ENCODE measurements around the gene FHAD1. TPM values are rescaled to one million over a fixed set of nuclear protein-coding genes. Genes with fewer than 3 reads are reported as not detected.
"Not testable (repeated sequence)": the region's sequence is repeated elsewhere in the genome, so short reads cannot be mapped to it uniquely, and the experiment has no call there.

The FHAD1 gene
- total RNA-seq, 2 experiments from 2014 or later: 0.34 to 0.64 TPM

DNA sequence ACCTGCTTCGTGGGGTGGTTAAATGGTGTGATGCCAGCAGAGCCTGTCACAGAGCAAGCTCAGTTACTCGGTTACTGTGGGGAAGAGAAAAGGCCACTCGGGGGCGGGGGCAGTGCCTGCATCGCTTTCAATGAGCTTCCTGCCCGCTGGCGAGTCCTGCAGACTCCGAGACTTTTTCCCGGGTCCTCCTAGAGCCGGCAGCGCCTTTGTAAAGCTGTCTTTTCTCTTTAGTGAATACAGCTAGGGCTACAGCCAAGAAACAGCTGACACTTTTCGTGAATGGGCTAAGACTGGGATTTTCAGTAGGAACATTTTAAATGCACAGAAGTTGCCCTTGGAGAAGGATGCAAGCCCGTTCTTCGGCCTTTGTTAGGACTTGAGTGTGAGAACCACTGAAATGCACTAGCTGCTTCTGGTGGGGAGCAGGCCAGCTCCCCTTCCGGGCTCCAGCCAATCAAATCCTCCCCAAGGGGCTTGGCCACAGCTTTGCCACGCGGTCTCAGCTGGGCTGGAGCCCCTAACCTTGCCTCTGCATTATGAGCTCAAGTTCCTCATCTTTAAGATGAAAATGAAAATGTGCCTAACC is 139.2 kb downstream of the FHAD1 start:
- POLR2A ChIA-PET: interaction anchor here (0.6 to 1.1 kb wide), 2 partner anchors 26 to 107 kb away, joined by 3 read pairs; no protein-coding TSS in a partner anchor
- H3K27ac Mint-ChIP-seq: no peak overlapping the region
- H3K4me1 Mint-ChIP-seq: peaks cover 4% of the 10 kb centered on the region
- no peaks in the 10 kb centered on the region for H3K36me3 Mint-ChIP-seq
- H3K27me3 Mint-ChIP-seq: peaks cover 40% of the 10 kb centered on the region
- H3K4me3 Mint-ChIP-seq: no peak overlapping the region
- ATAC-seq (ENCODE audit: low read depth) (peak; percentile 40), DNase-seq (no peak)
- H3K9me3 Mint-ChIP-seq: no peaks in the 10 kb centered on the region

DNA sequence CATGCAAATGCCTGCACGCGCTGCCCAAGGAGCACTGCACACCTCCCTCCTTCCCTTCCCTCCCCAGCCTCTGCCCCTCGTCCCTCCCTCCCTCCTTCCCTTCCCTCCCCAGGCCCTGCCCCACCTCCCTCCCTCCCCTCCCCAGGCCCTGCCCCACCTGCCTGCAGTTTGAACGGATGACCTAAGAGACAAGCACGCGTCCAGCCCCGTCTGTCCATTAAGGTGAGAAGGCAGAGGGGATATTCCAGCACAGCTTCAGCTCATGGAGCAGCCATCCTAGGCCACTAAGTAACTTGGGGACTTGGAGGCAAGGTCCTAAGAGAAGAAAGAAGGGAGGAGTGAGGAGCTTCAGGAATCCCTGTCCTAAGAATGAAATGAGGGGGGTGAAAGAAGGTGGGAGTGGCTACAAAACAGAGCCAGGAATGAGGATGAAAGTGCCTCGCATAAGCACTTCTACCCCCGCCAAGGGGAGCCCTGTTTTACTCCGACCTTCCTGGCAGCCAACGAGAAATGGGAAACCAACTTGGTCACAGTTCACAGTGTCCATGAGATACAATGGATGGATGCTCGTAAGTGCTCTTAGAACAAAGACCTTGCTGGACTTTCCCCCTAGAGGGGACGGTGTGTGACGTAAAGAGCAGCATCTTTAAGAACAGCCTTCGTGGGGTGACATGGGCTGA is 141.3 kb downstream of the FHAD1 start:
- no peak for DNase-seq
- H3K27me3 Mint-ChIP-seq: peaks cover 35% of the 10 kb centered on the region
- H3K27ac Mint-ChIP-seq: no peak overlapping the region
- no peak for ATAC-seq (ENCODE audit: low read depth)
- POLR2A ChIA-PET: no interaction called here
- H3K36me3 Mint-ChIP-seq: no peaks in the 10 kb centered on the region
- H3K9me3 Mint-ChIP-seq: no peaks in the 10 kb centered on the region
- H3K4me1 Mint-ChIP-seq: peaks cover 4% of the 10 kb centered on the region
- H3K4me3 Mint-ChIP-seq: no peak overlapping the region

DNA sequence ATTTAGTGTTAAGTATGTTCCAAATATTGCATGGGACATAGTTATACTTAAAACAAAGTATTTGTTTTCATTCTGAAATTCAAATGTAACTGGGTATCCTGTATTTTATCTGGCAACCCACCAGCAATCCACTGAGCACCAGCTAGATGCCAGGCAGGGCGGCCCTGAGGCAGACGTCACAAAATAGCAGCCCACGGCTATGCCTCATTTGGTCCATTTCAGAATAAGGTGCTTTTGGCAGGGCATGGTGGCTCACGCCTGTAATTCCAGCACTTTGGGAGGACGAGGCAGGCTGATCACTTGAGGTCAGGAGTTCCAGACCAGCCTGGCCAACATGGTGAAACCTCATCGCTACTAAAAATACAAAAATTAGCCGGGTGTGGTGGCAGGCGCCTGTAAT is 142.8 kb downstream of the FHAD1 start:
- H3K4me3 Mint-ChIP-seq; H3K27ac Mint-ChIP-seq; H3K36me3 Mint-ChIP-seq; ATAC-seq (ENCODE audit: low read depth); H3K4me1 Mint-ChIP-seq; DNase-seq; POLR2A ChIA-PET; H3K9me3 Mint-ChIP-seq: not testable (repeated sequence)
- H3K27me3 Mint-ChIP-seq: peaks cover 29% of the 10 kb centered on the region

DNA sequence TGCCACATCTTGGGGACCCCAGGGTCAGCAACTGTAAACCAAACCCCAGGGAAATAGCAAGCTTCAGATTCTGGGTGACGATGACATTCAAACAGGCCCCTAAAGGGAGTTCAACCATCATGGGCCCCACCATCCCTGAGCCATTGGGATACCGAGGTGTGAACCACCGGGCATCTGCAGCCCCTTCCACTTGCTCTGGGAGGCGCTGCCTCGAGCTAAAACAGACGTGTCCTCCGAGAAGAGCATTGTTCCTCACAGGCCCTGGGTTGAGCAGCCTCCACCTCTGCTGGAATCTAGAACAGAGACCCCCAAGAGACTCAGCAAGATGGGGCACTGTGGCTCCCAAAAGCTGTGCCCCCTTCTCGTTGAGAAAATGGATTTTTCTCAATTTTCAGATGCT is 143.6 kb downstream of the FHAD1 start:
- no peak overlapping the region for H3K27ac Mint-ChIP-seq
- peaks cover 21% of the 10 kb centered on the region for H3K27me3 Mint-ChIP-seq
- DNase-seq: no peak
- POLR2A ChIA-PET: no interaction called here
- ATAC-seq (ENCODE audit: low read depth): no peak
- no peak overlapping the region for H3K4me3 Mint-ChIP-seq
- no peaks in the 10 kb centered on the region for H3K9me3 Mint-ChIP-seq
- H3K4me1 Mint-ChIP-seq: peaks cover 3% of the 10 kb centered on the region
- H3K36me3 Mint-ChIP-seq: no peaks in the 10 kb centered on the region

DNA sequence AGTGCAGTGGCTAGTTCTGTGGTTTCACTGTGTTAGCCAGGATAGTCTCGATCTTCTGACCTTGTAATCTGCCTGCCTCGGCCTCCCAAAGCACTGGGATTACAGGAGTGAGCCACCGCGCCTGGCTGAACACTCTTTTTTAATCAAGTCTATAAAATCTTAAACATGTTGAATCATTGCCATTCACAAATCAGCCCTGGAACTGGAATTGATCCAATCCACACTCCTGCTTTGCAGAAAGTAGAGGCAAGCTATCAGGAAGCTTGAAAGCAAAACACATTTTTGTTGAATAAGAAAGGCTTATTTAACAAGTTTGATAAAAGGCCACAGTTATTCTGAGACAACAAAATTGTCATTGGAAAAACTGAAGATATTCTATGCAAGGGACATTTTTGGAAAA is 144.3 kb downstream of the FHAD1 start:
- Mint-ChIP-seq H3K4me3 (no peak overlapping the region), H3K9me3 (no peaks in the 10 kb centered on the region)

DNA sequence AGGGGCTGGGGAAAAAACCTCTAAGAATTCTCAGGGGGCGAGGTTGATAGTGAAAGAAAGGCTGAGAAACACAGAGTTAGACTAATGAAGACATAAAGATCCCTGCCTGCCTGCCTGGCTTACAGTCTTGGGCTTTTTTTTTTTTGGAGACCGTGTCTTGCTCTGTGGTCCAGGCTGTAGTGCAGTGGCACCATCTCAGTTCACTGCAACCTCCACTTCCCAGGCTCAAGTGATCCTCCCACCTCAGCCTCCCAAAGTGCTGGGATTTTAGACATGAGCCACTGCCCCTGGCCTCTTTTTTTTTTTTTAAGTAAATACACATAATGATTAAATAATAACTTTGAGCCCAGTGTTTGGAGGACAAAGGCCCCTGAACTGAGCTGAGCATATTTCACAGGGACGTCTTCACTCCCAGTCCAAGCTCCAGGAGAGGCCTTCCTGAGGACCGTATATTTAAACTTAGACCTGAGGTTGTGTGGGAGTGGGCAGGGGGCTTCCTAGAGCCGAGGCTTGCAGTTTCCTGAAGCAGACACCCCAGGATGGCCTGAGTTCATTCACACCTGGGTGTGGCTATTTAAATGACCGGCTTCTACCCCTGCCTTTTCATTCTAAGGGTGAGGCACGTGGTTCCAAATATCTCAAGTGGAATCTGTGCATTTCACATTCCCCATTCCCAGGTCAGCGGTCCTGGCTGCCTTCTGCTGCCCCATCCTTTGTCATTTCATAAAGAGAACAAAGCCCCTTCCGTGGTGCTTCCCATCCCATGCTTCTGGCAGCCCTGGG is 146.6 kb downstream of the FHAD1 start:
- ATAC-seq (ENCODE audit: low read depth): no peak
- no peak for DNase-seq
- POLR2A ChIA-PET: no interaction called here
- no peaks in the 10 kb centered on the region for H3K4me1 Mint-ChIP-seq
- no peak overlapping the region for H3K27ac Mint-ChIP-seq
- no peaks in the 10 kb centered on the region for H3K36me3 Mint-ChIP-seq
- no peak overlapping the region for H3K4me3 Mint-ChIP-seq
- H3K9me3 Mint-ChIP-seq: peaks cover 1% of the 10 kb centered on the region
- peaks cover 5% of the 10 kb centered on the region for H3K27me3 Mint-ChIP-seq

More for the DNA sequence above, 144.3 kb downstream of the FHAD1 start:
- H3K4me1 Mint-ChIP-seq: no peaks in the 10 kb centered on the region
- POLR2A ChIA-PET: no interaction called here
- H3K36me3 Mint-ChIP-seq: no peaks in the 10 kb centered on the region
- peaks cover 16% of the 10 kb centered on the region for H3K27me3 Mint-ChIP-seq
- ATAC-seq (ENCODE audit: low read depth): no peak
- no peak for DNase-seq
- no peak overlapping the region for H3K27ac Mint-ChIP-seq

DNA sequence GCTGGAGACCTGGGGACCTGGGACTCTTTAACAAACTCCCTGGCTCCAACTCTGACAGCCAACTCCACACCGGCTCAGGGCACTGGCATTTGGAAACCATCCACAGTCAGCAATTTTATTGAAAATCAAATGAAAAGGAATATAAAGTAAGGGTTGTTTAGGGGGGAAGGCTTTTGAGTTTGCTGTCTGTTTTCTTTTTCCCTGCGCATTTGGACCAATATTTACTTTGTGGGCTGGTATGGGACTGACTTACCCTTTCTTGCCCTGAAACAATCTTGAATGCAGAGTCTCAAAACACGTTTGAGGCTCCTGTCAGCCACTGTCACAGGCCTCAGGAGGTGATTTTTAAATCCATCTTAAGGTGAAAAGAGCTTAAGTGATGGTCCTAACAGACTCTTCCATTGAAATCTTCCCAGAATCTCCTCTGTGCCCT is 147.3 kb downstream of the FHAD1 start:
- DNase-seq (no peak), ATAC-seq (ENCODE audit: low read depth) (no peak)
- H3K27me3 Mint-ChIP-seq: peaks cover 3% of the 10 kb centered on the region
- H3K27ac Mint-ChIP-seq: no peak overlapping the region
- no peaks in the 10 kb centered on the region for H3K36me3 Mint-ChIP-seq
- H3K4me1 Mint-ChIP-seq: no peaks in the 10 kb centered on the region
- peaks cover 1% of the 10 kb centered on the region for H3K9me3 Mint-ChIP-seq
- H3K4me3 Mint-ChIP-seq: no peak overlapping the region
- POLR2A ChIA-PET: no interaction called here

DNA sequence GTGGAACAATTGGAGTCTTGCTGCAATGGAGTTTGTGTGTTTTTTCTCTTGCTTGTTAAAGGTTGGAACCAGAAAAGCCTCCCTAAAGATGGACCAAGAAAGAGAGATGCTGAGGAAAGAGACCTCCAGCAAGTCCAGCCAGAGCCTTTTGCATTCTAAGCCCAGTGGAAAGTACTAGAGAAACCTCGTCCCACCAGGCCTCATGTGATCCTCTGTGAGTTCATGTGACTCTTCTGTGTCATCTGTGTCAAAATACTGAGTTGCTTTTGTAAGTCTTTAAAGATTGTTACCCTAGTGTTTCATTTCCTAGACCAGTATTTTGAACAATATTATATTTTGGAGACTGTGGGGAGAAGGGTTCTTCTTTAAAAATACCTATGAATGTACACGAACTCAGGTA is 150.2 kb downstream of the FHAD1 start:
- ATAC-seq (ENCODE audit: low read depth) (no peak), DNase-seq (no peak)
- Mint-ChIP-seq H3K36me3 (peaks cover 3% of the 10 kb centered on the region), H3K4me3 (no peak overlapping the region), H3K4me1 (no peaks in the 10 kb centered on the region), H3K27me3 (peaks cover 2% of the 10 kb centered on the region), H3K27ac (no peak overlapping the region), H3K9me3 (peaks cover 1% of the 10 kb centered on the region)
- POLR2A ChIA-PET: interaction anchor here (0.7 kb wide), 1 partner anchor 154 kb away, joined by 3 read pairs; no protein-coding TSS in a partner anchor

DNA sequence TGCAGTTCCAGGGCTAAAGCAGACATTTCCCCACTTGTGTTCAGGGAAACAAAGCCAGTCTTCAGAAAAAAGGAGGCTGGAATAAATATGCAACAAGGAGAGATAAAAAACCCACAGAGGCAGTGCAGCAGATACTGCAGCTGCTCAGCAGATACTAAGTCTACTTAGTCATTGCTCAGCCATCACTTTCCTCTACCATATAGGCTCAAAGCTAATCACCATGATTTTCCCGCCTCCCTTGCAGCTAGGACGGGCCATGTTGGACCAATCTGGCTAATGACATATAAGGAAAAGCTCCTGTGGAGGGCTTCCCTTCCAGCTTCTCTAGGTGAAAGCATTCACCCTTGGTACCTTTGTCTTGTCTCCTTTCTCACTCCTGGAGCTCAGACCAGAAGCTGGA is 152.7 kb downstream of the FHAD1 start:
- ATAC-seq (ENCODE audit: low read depth) (no peak), DNase-seq (no peak)
- POLR2A ChIA-PET: no interaction called here
- H3K4me1 Mint-ChIP-seq: no peaks in the 10 kb centered on the region
- no peak overlapping the region for H3K27ac Mint-ChIP-seq
- H3K9me3 Mint-ChIP-seq: peaks cover 1% of the 10 kb centered on the region
- H3K27me3 Mint-ChIP-seq: peaks cover 7% of the 10 kb centered on the region
- no peak overlapping the region for H3K4me3 Mint-ChIP-seq
- peaks cover 3% of the 10 kb centered on the region for H3K36me3 Mint-ChIP-seq

DNA sequence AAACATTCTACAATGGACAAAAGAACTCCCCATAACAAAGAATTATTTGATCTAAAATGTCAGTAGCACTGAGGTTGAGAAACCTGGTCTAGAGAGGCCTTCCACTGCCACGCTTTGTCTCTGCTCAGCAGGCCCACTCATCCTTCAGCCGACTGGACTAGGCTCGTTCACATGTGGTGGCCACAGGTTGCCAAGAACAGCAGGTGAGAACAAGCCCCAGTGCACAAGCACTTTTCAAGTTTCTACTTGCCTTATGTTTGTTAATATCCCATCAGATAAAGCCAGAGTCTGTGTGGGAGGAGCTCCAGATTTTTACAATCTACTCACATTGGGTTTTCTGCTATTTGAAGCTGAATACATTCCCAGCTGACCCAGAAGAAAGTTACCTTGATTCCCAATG is 153.6 kb downstream of the FHAD1 start:
- no peak overlapping the region for H3K27ac Mint-ChIP-seq

DNA sequence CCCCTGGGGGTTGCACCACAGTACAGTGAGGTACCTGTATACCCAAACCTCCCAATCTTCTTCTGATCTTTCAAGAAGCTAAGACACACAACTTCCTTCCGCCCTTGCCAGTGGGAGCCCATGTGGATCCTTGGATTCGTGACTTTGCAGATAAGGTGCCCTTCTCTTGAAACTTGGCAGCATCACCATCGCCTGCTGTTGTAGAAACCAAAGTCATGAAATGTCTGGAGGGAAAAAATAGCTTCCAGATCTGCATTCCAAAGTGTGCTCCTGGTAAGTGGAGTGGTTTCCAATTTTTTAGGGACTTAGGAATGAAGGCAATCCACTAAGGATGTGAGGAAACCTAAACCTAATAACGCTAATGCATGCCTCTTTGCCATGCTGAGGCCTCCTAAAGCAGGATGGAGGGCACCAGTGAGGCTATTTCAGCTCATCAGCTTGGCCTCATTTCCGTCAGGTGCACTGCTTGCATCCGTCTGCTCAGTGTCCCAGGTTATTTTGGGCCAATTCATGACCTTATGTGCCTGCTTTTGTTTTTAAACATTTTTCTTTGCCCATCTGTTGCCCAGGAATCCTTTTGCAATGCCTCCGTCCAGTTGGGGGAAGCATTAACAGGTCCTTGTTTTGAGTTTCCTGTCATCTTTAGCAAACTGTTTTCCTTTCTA is 154.5 kb downstream of the FHAD1 start:
- Mint-ChIP-seq H3K36me3 (peaks cover 3% of the 10 kb centered on the region), H3K9me3 (peaks cover 1% of the 10 kb centered on the region), H3K4me3 (no peak overlapping the region), H3K4me1 (no peaks in the 10 kb centered on the region), H3K27me3 (peaks cover 7% of the 10 kb centered on the region), H3K27ac (no peak overlapping the region)
- no peak for ATAC-seq (ENCODE audit: low read depth)
- no peak for DNase-seq
- POLR2A ChIA-PET: no interaction called here

More for the DNA sequence above, 153.6 kb downstream of the FHAD1 start:
- Mint-ChIP-seq H3K36me3 (peaks cover 3% of the 10 kb centered on the region), H3K9me3 (peaks cover 1% of the 10 kb centered on the region), H3K4me3 (no peak overlapping the region), H3K4me1 (no peaks in the 10 kb centered on the region), H3K27me3 (peaks cover 9% of the 10 kb centered on the region)
- ATAC-seq (ENCODE audit: low read depth): no peak
- POLR2A ChIA-PET: no interaction called here
- DNase-seq: no peak

DNA sequence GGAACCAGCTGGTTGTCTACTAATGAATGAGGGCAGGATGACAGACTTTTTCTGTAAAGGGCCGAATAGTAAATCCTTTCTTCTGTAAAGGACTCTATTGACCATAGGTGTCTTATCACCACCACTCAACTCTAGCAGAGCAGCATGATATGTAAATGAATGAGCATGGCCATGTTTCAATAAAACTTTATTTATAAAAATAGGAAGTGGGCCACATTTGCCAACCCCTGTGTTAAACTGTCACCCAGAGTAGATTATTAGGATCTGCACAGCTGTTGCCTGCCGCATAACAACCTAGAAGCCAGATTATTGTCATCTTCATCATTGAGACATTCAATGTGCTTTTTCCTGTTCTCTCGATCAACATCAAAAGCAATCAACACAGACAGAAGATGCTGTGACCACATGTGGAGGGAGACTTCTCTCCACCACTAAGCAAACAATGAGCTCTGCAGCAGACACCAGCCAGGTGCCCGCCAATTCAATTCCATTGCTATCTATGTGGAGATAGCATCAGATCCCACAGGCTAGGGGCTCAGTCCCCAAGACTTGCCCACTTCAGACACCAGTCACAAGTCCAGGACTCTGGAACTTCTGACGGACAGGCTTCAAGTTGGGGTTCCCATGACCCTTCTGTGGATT is 155.9 kb downstream of the FHAD1 start:
- ATAC-seq (ENCODE audit: low read depth) (no peak), DNase-seq (no peak)
- Mint-ChIP-seq H3K27ac (no peak overlapping the region), H3K4me3 (no peak overlapping the region), H3K9me3 (peaks cover 1% of the 10 kb centered on the region), H3K4me1 (no peaks in the 10 kb centered on the region), H3K36me3 (peaks cover 3% of the 10 kb centered on the region), H3K27me3 (peaks cover 21% of the 10 kb centered on the region)
- POLR2A ChIA-PET: no interaction called here

DNA sequence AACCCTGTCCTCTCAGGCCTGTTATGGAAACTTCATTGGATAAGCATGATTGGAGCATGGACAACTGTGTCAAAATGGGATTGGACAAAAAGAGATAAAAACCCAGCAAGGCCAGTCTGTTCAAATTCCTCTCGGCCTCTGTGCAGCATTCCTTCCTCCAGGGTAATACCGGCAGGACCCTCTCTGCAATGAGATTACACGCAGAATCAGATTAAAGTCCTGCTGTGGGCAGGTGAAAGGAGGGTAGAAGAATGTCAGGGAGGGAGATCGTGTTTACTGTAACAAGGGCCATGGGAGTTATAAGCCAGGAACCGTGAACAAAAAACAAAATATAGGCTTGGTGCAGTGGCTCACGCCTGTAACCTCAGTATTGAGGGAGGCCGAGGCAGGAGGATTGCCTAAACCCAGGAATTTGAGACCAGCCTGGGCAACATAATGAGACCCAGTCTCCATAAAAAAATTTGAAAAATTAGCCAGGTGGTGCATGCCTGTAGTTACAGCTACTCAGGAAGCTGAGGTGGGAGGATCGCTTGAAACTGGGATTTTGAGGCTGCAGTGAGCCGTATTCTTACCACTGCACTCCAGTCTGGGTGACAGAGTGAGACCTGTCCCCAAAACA is 157.0 kb downstream of the FHAD1 start:
- Mint-ChIP-seq H3K4me1 (peaks cover 1% of the 10 kb centered on the region), H3K4me3 (no peak overlapping the region), H3K9me3 (no peaks in the 10 kb centered on the region), H3K27me3 (peaks cover 31% of the 10 kb centered on the region), H3K27ac (no peak overlapping the region), H3K36me3 (peaks cover 3% of the 10 kb centered on the region)
- no peak for ATAC-seq (ENCODE audit: low read depth)
- POLR2A ChIA-PET: no interaction called here
- DNase-seq: no peak

Measured in activated naive CD8-positive, alpha-beta T cell treated with anti-CD3 and anti-CD28 coated beads, Interleukin-2, amount 10 ng/mL, durations not matched to agents 7 days and 5 days (primary cell).